GM18858 (cell line): Measurements from ENCODE around the gene SP4.
A peak's percentile ranks its signal among the peaks of the same experiment; 100 is the strongest.

Source experiments
- ATAC-seq: cut with Tn5 transposase; IDR thresholded peaks from one replicate; pipeline ENCODE4 v1.9.1; 2021; ENCODE audit not compliant: unreplicated experiment

The SP4 gene

DNA sequence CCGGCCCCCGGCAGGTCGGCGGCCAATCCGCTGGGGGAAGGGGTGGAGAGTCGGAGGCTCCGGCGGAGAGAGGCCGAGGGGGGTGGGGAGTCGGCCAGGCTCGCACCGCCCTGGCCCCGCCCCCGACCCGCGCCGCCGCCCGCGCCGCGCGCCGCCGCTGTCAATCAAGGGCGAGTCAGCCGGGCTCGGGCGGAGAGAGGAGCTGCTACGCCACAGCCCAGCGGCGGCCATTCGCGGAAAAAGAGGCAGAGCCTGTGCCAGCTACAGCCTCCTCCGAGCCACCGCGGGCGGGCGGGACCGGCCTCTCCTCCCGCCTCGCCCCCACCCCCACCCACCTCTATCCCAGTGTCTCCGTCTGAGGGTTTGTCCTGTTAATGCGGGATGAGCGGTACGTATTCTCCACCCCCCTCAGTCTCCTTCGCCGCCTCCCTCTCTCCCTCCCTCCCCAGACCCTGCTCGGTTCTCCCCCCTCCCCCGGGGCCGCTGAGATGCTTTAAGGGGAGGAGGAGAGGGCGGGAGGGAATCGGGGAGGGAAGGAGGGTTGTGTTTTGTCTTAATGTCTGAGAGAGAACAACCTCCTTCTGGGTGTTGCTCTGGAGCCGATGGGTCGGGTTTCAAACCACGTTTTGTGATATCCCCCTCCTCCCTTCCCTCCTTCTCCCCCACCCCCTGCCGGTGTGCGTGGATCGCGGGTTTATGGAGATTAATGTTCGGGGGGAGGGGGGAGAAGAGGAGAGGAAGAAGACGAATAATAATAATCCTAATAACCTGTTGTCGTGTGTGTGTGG lies at the start of gene SP4:
SP4 (plus strand) TSS at position 213 of the 788 bp plus-strand sequence; CDS start at position 382, 169 bp downstream.
- peak; percentile 65 for ATAC-seq

DNA sequence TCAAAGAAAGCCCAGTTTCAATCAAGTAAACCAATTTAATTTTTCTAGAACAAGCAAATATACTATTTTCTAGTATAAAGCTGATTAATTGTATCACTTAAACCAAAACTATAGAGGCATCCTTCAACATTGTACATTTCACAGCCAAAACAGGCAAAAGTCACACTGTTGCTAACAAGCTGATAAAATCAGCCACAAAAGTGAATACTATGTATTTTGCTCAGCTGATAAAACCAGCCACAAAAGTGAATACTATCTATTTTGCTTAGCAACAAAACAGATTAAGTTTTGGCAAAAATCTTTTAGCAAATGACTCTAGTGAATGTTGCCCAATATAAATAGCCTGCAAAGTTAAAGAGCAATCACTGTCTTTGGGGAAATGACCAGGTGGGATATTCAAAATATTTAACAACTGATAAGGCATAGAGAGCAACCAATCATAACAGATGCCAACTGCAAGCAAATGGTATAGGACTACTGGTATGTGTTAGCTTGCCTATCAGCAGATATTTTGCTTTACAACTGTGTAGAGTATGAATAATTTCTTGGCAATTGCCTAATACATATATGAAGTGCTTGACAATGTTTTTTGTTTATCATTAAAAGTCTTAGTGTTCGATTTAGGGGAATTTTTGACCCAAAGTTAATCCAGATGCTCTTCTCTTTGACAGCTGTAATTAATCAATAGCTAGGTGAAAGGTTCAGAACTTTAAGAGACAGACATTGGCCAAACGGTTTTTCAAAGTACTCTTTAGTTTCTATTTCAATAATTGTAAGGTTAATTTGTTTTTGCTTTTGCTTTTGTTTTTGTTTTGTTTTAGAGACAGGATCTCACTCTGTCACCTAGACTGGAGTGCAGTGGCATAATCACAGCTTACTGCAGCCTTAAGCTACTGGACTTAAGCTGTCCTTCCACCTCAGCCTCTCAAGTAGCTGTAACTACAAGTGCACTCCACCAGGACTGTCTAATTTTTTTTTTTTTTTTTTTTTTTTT lies 44.4 kb upstream of the SP4 start:
- peak; percentile 85 for ATAC-seq

DNA sequence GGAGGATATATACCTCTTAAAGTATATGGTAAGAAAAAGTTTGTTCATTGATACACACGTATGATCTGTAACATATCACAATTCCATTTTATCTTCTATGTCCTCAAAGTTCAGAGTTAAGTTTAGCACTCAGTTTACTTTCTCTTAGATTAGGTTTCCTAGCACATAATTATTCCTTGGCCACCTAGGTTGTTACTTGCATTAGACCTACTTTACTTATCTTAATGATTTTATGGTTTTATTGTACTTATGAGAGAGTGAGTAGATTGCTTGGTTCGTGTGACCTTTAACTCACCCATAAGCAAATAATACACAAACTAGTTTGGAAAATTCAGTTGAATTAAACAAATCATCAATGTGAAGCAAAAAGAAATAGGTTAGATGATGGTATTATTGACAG lies 33.9 kb upstream of the SP4 start:
- no peak for ATAC-seq

DNA sequence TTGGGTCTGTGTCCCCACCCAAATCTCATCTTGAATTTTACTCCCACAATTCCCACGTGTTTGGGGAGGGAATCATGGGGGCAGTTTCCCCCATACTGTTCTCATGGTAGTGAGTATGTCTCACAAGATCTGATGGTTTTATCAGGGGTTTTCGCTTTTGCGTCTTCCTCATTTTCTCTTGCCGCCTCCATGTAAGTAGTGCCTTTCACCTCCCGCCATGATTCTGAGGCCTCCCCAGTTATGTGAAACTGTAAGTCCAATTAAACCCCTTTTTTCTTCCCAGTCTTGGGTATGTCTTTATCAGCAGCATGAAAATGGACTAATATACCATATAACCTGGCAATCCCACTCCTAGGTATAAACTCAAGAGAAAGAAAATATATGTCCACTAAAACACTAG lies 25.9 kb upstream of the SP4 start:
- ATAC-seq = no peak

DNA sequence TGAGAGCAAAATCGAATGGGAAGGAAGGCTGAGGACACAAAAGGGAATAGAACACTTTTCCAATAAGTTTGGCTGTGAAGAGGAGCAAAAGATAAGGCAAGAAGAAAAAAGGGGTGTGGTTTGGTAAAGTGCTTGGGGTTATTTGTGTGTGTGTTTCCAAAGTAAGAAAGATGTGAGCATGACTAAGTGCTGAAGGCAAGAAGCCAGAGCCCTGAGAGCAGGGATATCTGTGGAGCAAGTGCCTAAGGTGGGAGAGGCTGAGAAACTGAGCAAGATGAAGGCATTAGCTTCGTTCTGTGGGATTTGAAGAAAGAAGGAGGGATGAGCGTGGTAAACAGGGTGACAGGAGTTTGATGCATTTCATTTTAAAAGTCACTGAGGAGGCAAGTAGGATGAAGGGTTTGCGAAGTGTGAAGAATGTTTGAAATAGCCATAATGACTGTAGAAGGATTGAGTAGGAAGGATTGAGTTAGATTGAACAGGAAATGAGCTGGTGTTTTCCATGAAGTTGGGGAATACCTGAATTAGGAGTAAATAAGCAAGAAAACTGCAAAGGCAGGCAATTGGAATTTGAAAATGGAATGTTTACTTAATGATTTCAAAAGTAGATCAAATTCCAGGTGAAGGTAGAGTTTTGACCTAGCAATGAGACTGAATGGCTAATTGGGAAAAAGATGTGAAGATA lies 19.9 kb upstream of the SP4 start:
- no peak for ATAC-seq

DNA sequence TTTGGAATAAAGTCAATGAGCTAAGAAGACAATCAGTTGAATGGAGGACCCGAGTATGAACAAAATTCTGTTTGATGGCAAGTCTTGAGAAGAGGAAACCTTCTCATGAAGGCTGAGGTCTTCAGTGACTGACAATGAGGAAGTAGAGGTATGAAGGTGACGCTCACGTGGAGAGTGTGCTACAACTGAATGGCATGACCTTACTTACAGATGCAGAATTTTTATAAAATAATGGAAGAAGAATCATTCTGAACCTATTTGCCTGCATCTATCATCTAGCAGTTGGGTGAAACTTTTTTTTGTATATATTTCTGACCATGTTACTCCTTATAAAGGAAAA lies 19.4 kb upstream of the SP4 start:
- ATAC-seq = no peak

DNA sequence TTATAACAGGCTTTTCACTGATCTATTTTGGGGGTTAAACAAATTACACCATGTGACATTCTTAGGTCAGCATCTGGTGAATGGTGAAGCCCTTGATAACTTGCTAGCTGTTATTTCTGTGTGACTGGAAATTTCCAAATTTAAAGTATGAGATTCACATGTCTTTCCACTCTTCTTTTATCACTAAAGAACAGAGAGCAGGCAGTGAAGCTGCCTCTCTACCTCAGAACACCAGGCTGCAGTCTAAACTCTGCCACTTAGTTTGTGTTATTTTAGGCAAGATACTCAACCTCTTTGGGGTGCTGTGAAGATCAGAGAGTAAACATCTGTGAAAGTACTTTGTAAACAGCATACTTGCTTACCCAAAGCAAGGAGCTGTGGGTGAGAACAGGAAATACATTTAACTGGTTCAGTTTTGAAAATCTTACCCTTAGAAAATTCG lies 15.5 kb upstream of the SP4 start:
- peak; percentile 59 for ATAC-seq

DNA sequence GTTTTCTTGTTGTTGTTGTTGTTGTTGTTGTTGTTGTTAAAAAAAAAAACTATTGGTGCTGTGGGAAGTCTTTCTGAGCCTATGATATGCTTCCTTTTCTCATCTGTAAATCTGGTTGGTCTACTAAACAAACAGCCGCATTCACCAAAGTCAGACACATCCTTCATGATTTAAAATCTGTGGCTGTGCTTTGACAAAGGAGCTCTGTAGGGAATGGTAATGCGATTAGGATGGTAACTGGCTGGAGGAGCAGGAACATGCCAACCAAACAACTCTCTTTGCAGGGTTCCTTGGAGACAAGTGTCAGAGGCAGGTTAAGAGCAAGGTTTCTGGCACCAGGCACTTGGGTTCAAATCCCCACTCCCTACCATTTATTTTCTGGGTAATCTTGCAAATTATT lies 14.9 kb upstream of the SP4 start:
- no peak for ATAC-seq

DNA sequence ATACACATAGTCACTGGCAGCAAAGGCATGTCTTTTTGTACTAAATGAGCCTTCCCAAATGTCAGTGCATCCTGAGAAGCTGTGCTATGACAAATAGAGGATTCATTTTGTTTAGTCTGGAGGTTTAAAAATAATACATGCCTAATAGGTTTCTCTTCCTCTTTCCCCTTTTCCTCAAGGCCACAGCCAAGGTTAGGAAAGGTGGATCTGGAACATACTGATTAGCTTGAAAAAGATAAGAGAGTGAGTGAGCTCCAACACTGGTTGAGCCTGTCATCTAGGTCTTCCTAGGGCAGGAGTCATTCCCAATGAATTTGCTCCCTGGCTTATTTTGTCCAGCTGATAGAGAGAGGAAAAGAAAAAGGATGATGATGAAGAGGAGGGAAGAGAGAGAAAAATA lies 14.4 kb upstream of the SP4 start:
- no peak for ATAC-seq

DNA sequence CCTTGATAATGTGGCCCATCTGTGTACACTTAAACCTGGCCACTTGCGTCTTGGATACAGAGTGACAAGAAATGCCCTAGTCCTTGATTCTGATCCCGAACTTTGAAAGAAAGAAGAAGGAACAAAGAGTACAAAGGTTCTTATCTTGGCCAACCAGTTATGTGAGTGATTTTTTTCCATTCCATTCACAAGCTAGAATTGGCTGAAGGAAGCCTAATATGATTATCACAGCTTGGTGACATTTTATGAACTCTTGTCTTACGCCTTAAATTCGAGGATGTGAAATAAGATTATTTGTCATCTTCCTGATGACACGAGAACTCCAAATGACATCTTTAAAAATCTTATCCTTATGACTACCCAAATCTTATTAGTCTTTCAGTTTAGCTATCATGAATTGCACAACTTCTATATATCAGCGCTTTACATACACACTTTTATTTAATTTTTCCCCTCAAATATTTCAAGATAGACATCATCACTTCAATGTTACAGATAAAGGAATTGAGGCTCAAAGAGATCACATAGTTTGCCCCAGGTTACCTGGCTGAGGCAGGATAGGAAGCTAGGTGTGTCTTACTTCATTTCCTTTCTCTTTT lies 13.0 kb upstream of the SP4 start:
- no peak for ATAC-seq

DNA sequence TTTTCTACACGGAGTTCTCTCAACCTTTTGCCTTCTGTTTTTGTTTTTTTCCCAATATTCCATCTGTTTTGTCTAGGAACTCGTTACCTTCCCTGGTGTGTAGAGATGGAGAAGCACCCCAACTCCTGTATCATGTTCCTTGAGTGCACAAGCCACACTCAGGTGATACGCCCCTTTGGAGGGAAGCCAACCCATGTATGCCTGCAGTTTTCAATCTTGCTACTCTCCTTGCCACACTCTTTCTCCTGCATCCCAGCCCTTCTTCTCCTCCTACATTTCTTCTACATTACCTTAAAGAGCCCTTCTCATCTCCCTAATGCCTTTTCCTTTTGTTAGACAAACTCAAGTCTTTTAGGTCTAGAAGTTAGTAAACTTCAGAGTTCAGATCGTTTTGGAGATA lies 10.2 kb upstream of the SP4 start:
- ATAC-seq = no peak

DNA sequence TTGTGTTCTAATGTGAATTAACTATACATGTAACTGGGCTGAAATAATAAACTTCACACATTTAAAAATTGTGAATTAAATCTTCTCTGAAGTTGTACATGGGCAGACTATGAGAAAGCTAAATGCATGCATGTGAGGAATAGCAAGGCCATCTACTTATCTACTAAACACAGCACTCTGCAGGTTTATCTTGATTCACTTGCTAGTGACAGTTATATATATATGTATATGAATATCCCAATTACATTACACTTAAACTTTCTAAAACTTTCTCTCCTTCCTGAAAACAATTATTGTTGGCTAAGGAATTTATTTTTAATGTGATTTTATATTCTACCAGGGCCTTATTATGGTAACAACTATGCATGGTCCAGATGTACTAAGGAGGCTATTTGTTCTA lies 5.1 kb upstream of the SP4 start:
- no peak for ATAC-seq

DNA sequence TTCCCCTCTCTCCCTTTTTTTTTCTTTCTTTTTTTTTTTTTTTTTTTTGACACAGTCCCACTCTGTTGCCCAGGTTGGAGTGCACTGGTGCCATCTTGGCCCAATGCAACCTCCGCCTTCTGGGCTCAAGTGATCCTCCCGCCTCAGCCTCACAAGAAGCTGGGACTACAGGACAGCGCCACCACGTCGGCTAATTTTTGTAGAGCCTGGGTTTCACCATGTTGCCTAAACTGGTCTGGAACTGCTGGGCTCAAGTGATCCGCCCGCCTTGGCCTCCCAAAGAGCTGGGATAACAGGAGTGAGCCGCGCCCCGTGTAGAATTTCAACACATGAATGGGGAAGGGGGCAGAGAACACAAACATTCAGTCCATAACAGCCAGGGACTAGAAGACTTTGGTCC lies 2.6 kb upstream of the SP4 start:
- ATAC-seq = no peak

DNA sequence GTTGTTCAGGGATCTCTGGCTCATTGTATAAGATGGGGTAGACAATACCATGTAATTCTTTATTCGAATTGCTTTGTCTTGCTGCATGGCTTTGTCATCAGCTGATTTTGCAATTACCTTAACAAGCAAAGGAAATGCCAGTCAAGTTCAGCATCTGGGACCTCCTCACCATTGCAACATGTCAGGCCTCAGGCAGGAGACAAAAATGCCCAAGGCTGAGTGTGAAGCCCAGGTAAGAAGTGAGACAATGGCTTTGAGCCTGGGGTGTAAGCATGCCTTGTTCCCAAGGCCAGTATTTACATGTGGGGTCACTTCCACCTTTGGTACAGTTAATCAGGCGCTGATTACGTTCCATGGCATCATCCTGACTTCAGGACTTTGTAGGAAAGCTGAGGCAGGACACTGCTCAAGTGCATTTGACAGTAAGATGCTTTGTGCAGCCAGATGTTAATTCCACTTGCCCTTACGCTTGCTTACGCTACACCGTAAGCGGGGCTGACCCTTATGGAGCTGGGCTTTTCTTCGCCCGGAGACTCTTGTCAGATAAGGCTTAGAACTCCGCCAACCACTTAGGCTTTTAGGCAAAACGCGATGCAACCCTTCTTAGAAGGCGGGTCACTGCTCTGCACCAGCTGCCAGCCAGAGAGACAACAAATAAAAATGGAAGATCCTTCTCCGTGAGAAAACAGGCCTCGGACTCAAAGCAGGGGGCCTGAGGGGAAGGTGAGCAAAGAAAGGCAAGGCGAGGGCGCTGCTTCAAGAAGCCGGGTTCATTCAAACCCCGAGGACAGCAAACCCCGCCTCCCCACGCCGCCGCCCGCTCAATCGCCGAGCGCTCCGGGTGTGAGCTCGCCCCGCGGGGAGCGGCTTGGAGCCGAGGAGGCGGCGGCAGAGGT lies 1.3 kb upstream of the SP4 start:
- no peak for ATAC-seq

DNA sequence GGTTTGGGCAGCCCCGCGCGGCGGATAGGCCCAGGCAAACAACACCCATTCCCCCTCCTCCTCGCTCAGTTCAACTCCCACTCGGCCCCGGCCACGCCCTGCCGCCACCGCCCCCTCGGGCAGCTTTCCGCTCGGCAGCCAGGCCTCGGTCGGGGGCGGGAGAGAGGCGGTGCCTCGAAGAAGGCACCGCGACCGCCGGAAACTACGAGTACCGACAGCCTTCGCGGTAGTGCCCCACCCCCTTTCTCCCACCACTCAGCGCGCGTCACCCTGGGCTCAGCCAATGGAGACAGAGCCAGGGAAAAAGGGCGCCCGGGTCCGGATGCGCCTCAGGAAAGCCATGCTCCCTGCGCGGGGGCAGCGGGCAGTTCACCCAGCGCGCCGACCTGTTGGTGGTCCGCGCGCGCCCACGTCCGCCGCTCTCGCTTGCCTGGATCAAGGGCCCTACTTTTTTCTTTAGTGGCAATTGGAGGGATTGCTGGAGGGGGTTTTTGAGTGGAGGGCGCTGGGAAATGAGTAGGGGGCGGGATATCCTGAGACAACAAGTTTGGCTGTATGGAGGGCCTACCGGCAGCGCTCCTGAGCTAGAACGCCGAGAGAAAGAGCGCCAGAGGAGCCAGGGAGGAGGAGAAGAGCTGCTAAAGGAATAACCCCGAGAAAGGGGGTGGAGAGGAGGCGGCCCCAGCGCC lies 557 bp upstream of the SP4 start:
- peak; percentile 75 for ATAC-seq

DNA sequence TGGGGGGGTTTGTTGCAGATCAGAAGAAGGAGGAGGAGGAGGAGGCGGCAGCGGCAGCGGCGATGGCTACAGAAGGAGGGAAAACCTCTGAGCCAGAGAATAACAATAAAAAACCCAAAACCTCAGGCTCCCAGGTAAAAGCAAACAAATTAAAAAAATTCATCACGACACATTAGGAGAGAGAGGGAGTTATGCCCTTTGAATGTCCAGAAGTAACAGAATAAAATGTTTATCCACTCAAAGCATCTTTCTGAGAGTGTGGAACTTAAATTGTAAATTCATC lies 717 bp downstream of the SP4 start:
- no peak for ATAC-seq

DNA sequence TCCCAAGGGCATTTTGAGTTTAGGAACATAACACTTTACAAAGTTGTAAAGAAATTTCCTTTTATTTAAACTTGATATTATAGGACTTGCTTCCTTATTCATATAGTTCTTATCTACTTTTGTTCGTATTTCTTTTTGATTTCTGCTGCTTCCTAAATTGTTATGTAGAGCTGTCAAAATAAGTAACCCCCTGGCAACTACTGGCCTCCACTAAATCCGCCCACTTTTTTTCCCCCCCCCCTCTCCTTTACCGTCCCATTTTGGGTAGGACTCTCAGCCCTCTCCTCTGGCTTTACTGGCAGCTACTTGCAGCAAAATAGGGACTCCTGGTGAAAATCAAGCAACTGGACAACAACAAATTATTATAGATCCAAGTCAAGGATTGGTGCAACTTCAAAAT lies 1.1 kb downstream of the SP4 start:
- ATAC-seq = no peak

DNA sequence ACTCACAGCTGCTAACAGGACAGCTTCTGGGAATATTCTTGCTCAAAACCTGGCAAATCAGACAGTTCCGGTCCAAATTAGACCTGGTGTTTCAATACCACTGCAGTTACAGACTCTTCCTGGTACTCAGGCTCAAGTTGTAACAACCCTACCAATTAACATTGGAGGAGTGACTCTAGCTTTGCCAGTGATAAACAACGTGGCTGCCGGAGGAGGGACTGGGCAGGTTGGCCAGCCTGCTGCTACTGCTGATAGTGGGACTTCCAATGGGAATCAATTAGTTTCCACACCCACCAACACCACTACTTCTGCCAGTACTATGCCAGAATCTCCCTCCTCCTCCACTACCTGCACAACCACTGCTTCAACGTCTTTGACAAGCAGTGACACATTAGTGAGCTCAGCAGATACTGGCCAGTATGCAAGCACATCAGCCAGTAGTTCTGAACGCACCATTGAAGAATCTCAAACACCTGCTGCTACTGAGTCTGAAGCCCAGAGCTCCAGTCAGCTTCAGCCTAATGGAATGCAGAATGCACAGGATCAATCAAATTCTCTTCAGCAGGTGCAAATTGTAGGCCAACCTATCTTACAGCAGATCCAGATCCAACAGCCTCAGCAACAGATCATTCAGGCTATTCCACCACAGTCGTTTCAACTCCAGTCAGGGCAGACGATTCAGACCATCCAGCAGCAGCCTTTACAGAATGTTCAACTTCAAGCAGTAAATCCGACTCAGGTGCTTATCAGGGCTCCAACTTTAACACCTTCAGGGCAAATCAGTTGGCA lies 2.1 kb downstream of the SP4 start:
- ATAC-seq = no peak

DNA sequence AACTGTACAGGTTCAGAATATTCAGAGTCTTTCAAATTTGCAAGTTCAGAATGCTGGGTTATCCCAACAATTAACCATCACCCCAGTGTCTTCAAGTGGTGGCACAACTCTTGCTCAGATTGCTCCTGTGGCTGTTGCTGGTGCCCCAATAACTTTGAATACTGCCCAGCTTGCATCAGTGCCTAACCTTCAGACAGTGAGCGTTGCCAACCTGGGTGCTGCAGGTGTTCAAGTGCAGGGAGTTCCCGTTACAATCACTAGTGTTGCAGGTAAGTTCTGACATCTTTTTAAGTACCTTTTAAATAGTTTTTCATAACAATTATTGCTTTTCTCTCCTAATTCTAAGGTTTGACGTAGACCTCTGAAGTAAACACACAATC lies 2.7 kb downstream of the SP4 start:
- ATAC-seq = no peak
